GDM1 (cell line): ENCODE data around the gene SLC38A9.
"Not testable (repeated sequence)": the region's sequence is repeated elsewhere in the genome, so short reads cannot be mapped to it uniquely, and the experiment has no call there.

Source experiments
- DNase-seq: peaks from one replicate; lab custom pipeline; 2025; lab: John Stamatoyannopoulos, UW

The SLC38A9 gene

DNA sequence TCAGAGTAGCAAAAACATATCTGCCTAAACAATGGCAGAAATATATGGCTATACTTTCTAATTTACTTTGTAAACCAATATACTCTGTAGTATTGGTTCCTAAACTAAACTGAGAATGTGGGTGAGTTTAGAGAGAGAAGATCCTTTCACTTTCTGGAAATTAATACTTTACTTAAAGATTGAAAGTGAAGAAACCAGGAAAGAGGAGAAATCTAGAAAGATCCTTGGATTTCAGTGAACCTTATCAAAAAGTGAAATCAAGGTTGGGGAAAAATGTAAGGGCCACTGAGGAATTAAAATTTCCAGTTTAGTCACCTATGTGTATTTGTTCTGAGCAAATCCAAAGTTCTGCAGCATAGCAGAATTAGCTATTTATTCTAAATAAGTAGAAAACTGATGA, 5.9 kb downstream of the SLC38A9 start:
- no peak for DNase-seq

DNA sequence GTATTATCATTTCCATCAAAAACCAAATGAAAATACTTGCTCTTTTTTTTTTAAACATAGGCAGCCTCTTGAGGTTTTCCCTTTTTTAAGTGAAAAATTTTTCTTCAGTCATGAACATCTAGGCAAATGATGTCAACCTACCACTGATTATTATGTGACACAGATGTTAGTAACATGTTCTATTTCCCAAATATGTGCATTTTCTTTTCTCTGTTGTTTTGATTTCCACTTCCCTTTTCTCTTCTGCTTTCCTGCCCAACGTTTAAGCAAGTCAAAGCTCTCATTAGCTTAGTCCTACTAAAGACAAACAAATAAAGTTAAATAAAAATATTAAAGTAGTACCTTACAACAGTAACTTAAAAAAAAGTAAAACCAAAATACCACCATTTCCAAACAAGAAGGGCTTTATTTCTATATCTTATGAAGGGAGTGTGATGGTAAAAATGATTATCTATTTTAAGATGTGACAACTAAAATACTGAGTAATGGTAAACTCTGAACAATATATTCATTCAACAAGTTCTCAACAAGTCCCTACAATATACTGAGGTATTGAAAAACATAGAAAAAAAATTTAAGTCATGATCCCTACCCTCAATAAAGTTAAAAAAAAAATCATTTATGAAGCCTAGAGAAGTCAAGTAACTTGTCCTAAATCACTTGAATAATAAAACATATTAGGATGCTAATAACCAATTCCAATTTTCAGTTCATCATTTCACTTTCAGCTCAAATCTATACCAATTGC, 9.4 kb downstream of the SLC38A9 start:
- DNase-seq, result no peak

DNA sequence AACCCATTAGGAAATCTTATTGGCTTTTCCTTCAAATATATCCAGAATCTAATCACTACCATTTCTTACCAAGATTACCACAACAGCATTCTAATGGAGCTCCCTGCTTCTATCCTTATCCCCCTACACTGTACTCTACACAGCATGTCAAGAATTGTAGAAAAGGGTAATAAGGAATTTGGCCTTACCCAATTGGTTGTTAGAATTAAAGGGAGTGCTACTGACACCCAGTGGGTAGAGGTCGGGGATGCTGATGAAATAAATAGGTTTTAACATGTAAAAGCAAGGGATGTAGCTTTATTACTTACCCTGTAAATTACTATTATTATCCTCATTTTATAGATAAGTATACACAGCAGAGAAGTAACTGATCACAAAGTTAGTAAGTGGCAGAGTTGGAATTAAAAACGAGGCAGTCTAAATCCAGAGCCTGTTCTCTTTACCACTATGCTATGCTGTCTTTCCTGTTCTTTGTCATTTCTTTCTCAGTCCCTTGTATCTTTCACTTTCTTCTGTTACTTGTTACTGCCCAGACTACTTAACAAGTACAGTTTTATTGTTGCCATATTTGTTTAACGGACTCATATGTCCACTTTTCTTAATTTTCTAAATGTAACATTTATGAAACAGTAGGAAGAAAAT, 10.5 kb downstream of the SLC38A9 start:
- DNase-seq, result no peak

DNA sequence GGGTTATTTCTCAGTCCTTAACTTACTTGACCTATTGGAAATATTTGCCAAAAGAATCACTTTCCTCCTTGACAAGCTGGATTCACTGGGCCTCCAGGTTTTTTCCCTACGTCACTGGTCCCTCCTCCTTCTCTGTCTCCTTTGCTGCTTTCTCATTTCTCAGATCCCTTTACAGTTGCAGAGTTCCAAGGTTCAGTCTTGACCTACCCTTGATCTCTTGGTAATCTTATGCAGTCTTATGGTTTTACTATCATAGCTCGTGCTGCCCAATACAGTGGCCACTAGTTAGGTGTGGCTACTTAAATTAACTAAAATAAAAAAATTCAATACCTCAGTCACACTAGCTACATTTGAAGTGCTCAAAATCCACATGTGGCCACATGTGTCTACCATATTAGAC, 11.4 kb downstream of the SLC38A9 start:
- DNase-seq, result no peak

DNA sequence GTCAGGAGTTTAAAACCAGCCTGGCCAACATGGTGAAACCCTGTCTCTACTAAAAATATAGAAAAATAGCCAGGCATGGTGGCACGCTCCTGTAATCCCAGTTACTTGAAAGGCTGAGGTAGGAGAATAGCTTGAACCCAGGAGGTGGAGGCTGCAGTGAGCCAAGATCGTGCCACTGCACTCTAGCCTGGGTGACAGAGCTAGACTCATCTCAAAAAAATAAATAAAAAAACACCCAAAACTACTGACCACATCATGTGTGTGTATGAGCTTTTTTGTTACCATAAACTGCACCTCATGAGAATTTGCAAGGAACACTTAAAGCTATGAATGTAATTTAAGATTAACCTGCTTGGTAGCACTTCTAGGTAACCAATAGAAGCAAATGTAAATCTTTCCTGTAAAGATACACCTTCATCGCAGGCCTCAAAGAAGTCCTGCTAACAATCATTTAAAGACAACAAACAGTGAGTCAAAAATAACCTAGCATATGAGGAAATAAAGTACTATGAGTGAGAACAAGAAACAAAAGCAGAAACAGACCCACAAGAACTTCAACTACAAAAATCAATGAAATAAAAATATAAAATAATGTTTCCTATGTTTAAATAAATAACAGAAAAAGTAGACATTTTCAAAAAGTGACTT, 13.0 kb downstream of the SLC38A9 start:
- no peak for DNase-seq

DNA sequence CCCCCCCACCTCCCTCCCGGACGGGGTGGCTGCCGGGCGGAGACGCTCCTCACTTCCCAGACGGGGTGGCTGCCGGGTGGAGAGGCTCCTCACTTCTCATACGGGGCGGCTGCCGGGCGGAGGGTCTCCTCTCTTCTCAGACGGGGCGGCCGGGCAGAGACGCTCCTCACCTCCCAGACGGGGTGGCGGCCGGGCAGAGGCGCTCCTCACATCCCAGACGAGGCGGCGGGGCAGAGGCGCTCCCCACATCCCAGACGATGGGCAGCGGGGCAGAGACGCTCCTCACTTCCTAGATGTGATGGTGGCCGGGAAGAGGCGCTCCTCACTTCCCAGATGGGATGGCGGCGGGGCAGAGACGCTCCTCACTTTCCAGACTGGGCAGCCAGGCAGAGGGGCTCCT, 15.4 kb downstream of the SLC38A9 start:
- DNase-seq, result not testable (repeated sequence)

DNA sequence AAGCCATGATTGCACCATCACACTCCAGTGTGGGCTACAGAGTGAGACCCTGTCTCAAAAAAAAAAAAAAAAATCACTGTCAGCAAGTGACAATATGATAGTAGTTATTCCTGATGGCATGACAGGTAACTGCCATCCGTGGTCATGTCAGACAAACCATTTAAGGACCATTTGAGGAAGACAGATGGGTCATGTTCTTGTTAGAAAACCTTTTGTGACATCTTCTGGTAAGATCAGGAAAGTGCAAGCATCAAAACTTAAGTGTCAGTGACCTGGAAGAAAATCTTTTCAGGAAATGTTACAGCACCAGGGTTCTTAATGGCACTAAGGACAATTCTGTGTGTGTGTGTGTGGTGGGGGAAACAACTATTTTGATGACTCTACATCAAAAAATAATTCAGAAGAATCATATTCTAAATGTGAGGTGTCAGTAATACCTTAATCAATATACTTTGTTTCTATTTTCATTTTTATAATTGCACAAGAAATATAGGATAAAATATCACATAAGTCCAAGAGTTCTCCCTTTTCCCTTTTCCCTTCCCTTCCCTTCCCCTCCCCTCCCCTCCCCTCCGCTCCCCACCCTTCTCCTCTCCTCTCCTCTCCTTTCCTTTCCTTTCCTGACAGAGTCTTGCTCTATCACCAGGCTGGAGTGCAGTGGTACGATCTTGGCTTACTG, 17.8 kb downstream of the SLC38A9 start:
- DNase-seq, result no peak

DNA sequence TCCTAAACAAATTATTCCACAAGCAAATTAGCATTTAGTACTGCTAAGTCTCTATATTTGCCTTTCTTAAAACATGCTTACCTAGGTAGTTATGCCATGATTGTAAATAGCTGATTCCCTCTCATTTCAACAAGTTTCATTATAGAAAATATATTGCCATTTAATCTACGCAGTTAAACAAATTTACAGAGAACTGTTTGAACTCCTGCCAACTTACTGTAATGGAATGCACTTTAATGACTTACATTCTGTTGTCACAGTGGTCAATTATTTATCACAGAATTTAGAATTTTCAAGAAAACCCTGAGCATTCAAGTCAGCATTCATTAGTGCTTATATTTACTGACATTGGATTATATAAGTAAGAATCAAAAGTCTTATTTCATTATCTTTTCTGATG, 19.6 kb downstream of the SLC38A9 start:
- DNase-seq, result no peak

DNA sequence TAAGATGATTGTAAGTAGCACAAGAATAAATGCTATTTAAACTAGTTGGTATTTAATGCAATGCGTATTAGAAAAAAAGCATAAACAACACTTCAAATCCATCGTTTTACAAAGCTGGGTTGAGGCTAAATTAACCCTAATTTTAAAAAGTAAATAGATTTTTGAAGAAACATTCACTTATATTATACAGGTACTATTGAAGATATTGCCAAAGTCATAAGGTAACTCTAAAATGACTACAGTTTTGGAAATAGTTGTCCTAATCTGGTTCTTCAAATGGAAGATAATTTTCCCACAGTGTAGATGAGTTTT, 20.1 kb downstream of the SLC38A9 start:
- DNase-seq, result no peak

DNA sequence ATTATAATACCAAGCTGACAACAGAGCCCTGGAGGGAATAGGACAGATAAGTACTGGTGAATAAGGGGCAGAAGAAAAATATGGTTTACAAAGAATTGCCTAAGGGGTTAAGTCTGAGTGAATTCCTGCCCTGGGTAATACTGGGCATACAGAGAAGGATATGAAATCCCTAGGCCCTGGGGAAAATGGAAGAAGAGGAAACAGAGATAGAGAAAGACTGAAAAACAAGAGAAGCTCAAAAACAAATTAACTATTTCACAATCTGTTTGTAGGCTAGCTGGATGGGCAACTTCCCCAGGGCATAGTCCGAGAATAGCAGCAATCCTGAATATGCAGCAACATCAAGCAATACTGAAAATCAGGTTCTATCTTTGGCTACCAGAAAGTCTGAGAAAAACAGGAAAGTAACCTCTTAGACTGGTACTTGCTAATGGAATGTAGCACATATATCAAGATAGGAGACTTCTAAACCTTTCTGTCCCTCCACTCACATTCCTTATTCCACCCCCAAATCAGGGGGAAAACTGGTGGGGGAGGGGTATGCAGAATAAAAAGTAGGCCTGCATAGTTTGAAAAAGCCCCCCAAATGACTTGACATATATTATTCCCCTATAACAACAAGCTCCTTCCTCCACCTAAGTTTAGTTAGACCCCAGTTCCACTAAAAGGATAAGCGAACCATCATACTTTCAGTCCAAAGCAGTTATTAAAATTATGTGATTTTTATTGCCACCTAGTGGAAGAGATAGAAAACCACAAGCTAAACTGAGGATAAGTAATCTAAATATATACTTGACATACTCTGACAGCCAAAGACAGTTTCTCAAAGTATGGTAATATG, 20.6 kb downstream of the SLC38A9 start:
- DNase-seq, result no peak

DNA sequence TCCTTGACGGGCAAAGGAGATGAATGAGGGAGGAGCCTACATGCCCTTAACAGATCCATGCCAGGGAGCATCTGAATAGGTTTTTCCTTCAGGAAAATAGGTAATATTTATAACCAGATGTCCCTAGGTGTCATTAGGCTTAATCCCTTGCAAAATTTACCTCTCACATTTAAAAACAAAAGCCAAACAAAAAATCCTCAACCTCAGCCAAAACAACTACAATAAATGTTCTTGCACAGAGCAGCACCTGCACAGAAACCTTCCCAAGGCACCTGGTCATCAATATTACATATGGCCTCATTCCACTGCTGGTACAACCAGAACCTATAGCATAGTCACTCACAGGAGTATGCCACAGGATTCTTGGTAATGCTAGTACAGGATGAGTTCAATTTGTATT, 30.1 kb downstream of the SLC38A9 start:
- no peak for DNase-seq

DNA sequence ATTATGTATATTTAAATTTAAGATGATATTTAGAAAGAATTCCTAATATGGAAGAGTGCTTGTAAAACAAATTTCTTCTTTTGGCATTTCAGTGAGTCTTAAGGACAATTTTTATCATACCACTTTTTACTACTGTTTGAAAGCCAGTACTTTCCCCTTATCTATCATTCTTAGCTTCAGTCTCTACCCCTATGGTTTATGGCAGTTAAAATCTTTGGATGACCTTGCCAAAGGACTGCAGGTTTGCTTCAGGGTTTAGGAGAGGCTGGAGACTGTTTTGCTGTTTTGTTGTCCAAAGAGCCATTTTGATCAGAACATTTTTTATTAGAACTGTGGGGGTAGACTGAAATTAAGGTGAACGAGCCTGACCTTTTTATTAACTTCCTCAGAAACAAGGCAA, 30.8 kb downstream of the SLC38A9 start:
- no peak for DNase-seq

DNA sequence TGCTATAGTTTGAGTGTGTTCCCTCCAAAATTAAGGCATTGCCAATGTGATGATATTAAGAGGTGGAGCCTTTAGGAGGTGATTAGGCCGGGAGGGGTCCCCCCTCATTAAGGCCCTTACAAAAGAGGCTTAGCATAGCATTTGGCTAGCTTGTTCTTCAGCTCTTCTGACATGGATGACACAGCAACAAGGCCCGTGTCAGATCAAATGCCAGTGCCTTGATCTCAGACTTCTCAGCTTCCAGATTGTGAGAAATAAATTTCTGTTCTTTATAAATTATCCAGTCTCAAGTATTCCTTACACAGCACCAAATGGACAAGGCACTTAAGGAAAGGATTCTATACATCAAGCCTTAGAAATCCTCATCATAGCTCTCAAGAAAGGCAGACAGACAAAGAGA, 31.8 kb downstream of the SLC38A9 start:
- DNase-seq, result no peak

DNA sequence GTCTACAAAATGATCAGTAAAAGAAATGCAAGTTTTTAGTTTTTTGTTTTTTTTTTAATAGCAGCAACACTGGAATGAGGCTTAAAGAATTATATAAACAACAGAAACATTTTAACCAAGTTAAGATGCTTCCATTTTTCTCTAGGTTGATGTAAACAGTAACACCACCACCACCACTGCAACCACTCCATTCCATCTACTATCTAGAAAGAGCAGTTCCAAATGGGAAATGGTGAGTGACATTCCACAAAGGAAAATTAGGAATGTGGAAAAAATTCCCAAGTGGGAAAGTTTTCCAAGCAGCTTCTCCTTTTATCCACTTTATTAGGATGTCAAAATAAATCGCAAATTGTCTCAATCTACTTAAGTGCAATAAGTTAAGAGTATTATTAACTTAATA, 32.6 kb downstream of the SLC38A9 start:
- DNase-seq, result no peak

DNA sequence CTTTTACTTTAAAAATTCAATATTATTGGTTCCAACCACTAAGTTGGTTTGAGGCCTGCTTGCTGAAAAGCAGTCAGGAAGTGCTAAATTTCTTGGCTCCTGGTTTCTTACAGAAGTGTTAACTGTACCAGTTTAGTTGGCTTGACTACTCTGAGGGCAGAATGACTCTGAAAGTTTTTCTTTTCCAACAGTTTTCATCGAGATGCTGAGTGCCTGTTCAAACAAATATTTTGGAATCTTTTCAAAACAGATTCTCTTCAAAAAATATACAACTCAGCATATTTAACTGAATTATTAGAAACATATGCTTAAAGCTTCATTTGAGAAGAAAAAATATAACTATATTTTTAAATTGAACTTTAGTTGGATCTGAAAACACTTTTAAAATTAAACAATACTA, 37.0 kb downstream of the SLC38A9 start:
- no peak for DNase-seq

DNA sequence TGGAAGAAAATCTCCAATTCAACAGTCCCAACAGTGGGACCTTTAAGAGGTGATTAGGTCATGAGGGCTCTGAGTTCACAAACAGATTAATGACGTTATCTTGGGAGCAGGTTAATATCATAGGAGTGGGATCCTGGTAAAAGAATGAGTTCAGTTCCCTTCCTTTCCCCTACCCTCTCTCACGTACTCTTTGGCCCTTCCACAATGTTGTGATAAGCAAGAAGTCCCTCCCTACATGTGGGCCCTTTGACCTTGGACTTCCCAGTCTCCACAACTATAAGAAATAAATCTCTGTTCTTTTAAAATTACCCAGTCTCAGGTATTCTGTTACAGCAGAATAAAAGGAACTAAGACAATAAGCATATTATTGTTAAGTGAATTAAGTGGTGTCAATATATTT, 37.8 kb downstream of the SLC38A9 start:
- no peak for DNase-seq

DNA sequence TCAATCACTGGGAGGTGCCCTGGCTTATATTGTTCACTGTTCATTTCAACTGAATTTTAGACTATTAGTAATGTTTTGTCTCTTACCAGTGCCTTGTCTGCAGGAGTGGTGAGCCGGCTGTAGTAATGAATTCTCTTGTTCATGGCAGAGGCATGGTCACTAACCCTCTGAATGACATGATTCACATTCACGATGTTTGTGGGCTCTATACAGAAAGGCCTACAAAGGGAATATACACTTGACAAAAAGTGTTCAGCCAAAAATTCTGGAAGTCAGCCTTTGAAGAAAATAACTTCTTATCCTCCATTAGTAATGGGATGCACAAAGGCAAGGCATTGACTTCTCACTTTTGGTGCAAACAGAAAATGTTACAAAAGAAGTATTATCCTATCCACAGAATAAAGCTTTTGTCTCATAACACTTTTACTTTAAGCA, 39.6 kb downstream of the SLC38A9 start:
- no peak for DNase-seq

DNA sequence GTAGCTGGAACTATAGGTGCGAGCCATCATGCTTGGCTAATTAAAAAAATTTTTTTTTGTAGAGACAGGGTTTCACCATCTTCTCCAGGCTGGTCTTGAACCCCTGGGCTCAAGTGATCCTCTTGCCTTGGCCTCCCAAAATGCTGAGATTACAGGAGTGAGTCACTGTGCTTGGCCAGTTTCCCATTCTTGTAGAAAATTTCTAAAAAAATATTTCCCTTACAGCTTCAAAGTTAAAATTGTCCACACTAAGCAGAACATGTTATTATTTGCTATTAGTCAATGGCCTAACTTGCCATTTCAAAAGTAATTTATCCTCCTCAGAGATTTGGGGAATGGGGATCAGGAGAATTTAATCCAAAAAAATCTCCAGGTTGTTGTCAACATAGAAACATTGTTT, 40.1 kb downstream of the SLC38A9 start:
- DNase-seq, result no peak

DNA sequence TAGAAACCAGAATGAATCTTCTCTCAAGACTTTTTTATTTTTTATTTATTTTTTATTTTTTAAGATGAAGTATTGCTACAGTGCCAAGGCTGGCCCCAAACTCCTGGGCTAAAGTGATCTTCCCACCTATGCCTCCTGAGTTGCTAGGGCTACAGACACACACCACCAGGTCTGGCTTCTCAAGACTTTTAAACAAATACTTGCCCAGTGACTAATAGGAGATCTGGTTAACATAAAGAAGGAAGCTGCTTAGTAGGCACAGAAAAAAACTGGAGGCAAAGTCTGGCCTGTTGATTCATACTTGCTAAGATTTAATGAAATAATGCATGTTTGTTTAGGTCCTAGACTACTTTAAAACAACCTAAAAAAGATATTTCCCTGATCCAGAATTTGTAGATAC, 43.8 kb downstream of the SLC38A9 start:
- no peak for DNase-seq

DNA sequence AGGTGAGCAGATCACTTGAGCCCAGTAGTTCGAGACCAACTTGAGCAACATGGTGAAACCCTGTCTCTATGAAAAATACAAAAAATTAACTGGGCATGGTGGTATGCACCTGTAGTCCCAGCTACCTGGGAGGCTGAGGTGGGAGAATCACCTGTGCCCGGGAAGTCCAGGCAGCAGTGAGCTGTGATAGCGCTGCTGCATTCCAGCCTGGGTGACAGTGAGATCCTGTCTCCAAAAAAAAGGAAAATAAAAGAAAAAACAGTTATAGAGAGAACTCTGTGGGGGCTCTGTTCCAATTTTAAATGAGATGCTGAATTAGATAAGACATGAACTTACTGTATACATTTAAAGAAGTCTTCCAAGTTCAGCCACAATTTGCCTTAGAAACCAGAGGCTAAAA, 44.2 kb downstream of the SLC38A9 start:
- DNase-seq, result no peak

DNA sequence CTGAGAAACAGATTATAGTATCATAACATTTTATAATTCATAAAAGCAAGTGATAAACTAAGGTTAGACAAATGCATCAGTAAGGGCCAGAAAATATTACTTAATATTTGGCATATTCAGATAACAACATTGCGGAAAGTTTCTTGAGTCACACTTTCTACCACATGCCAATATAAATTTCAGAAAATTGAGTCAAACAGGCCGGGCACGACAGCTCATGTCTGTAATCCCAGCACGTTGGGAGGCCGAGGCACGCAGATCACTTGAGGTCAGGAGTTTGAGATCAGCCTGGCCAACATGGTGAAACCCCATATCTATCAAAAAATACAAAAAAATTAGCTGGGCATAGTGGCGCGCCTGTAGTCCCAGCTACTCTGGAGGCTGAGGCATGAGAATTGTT, 47.1 kb downstream of the SLC38A9 start:
- DNase-seq, result no peak

DNA sequence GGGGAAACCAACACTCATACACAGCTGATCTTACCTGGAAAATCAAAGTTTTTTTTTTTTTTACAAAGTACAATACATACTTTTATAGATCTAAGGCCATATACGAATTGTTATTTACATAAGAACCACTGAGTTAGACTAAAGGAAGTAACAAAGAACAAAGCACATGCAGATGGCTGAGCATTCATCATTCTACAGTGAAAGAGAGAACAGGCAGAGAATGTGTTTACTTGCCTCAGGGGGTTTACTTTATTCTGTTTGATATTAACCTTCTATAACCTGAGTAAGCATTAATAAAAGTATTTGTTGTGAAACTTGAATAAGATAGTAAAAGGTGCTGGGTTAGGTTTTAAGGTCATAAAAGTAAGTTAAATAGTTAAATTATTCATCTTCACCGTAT, 54.7 kb downstream of the SLC38A9 start:
- no peak for DNase-seq
